Uterus (tissue), 2 donors: ENCODE results near the gene PRELID1.

Source experiments
- CTCF ChIP-seq, 4 experiments: fragments of 200-600 bp in 2 of 4; fragments of 450-650 bp in 2 of 4; sonication (generic) in 2 of 4; IDR thresholded peaks; one replicate each; pipeline ENCODE4 v1.5.1; 2016 to 2019; ENCODE audit warnings: antibody characterized with exemption in 4 of 4, mild to moderate bottlenecking in 2 of 4, moderate library complexity in 1 of 4
- POLR2A ChIP-seq, 2 donors: fragments of 450-650 bp; IDR thresholded peaks; one replicate each; pipeline ENCODE4 v1.6.1; 2016; ENCODE audit warnings: antibody characterized with exemption in 2 of 2, mild to moderate bottlenecking in 1 of 2, moderate library complexity in 1 of 2

GRCh38 chr5:177311392-177311722 is 7.8 kb downstream of the PRELID1 start:
- no peak for TF ChIP-seq CTCF (IDR thresholded peaks at IDR 0.05)
- no peak for TF ChIP-seq POLR2A (IDR thresholded peaks at IDR 0.05)
